A549 (cell line): Measurements from ENCODE around the gene ZFP92. TPM values are rescaled to one million over a fixed set of nuclear protein-coding genes. Genes with fewer than 3 reads are reported as not detected.

ENCODE experiments used
- ATAC-seq, 2 experiments: fragments of 200-7000 bp in 1 of 2; fragments of >200 bp in 1 of 2; cut with Nextera tagmentation in 1 of 2; cut with Tn5 transposase in 1 of 2; 3 replicates each; pipeline versions ENCODE4 v1.8.0 to v1.9.1; 2018 to 2020; ENCODE audit warnings: mild to moderate bottlenecking in 1 of 2, moderate library complexity in 1 of 2
- CTCF ChIA-PET: fragments of 300-600 bp; sonication (Branson Sonifier 250); formaldehyde crosslinking; extraction: SDS; loops from one replicate; lab custom pipeline; 2021; ENCODE audit warnings: antibody characterized with exemption, inconsistent platforms; lab: Yijun Ruan, JAX
- POLR2A ChIA-PET: fragments of 350-600 bp; formaldehyde crosslinking; extraction: SDS; loops from one replicate; lab custom pipeline; 2021; ENCODE audit warnings: antibody characterized with exemption, inconsistent platforms; lab: Yijun Ruan, JAX
- DNase-seq, 2 experiments: peaks; one replicate each; pipeline versions ENCODE4 v3.0.0 to v3.0.0-alpha.2; 2011 to 2016; ENCODE audit warnings: low read depth in 1 of 2, low spot score in 1 of 2
- FAIRE-seq: peaks from 2 replicates; lab custom pipeline; 2011; peaks lifted over from hg19 to GRCh38; lab: Jason Lieb, UNC
- H3K27ac ChIP-seq, 2 experiments: fragments of >200 bp; sonication (Bioruptor Twin); formaldehyde crosslinking; 3 replicates each; pipeline ENCODE4 v1.5.1; 2016 to 2017
- H3K4me1 ChIP-seq: fragments of >200 bp; sonication (Bioruptor Twin); formaldehyde crosslinking; 3 replicates; pipeline ENCODE4 v1.6.1; 2016
- H3K4me2 ChIP-seq: fragments of >200 bp; sonication (Bioruptor Twin); formaldehyde crosslinking; 3 replicates; pipeline ENCODE4 v1.6.1; 2016
- H3K4me3 ChIP-seq: fragments of >200 bp; sonication (Bioruptor Twin); formaldehyde crosslinking; 3 replicates; pipeline ENCODE4 v1.5.1; 2016
- H3K9me3 ChIP-seq: fragments of >200 bp; sonication (Bioruptor Twin); formaldehyde crosslinking; 3 replicates; pipeline ENCODE4 v1.6.1; 2016
- CEBPB ChIP-seq, 2 experiments: fragments of >200 bp in 1 of 2; sonication (Bioruptor Twin) in 1 of 2; formaldehyde crosslinking in 1 of 2; IDR thresholded peaks; 2 replicates each; pipeline ENCODE4 v1.6.1; 2012 to 2016
- CHD4 ChIP-seq: fragments of 200-600 bp; sonication (generic); IDR thresholded peaks from 2 replicates; pipeline ENCODE4 v1.6.1; 2016; ENCODE audit warnings: antibody characterized with exemption, mild to moderate bottlenecking, borderline replicate concordance
- EP300 ChIP-seq, 2 experiments: fragments of >200 bp; sonication (Bioruptor Twin); formaldehyde crosslinking; IDR thresholded peaks; 2 replicates in 1 of 2; 3 replicates in 1 of 2; pipeline ENCODE4 v1.6.1; 2016 to 2017
- ESRRA ChIP-seq: fragments of 150-350 bp; IDR thresholded peaks from 2 replicates; pipeline ENCODE4 v1.6.1; 2014; ENCODE audit warnings: mild to moderate bottlenecking, low read length, borderline replicate concordance
- FOXS1 ChIP-seq: fragments of 250-450 bp; sonication (Bioruptor Pico); IDR thresholded peaks from 2 replicates; pipeline ENCODE4 v1.5.0; 2020; ENCODE audit warnings: mild to moderate bottlenecking, moderate library complexity
- GATA3 ChIP-seq: IDR thresholded peaks from 2 replicates; pipeline ENCODE4 v1.6.1; 2012; ENCODE audit warnings: borderline replicate concordance
- HOXA7 ChIP-seq: fragments of 250-450 bp; sonication (Bioruptor Pico); IDR thresholded peaks from 2 replicates; pipeline ENCODE4 v1.5.0; 2020; ENCODE audit warnings: mild to moderate bottlenecking, moderate library complexity
- HOXB13 ChIP-seq: fragments of 250-450 bp; sonication (Bioruptor Pico); IDR thresholded peaks from 2 replicates; pipeline ENCODE4 v1.5.0; 2020; ENCODE audit warnings: low read depth, mild to moderate bottlenecking, moderate library complexity
- HOXB5 ChIP-seq: fragments of 250-450 bp; sonication (Bioruptor Pico); IDR thresholded peaks from 2 replicates; pipeline ENCODE4 v1.5.0; 2020; ENCODE audit warnings: mild to moderate bottlenecking, moderate library complexity
- KDM5A ChIP-seq: fragments of 200-600 bp; sonication (generic); IDR thresholded peaks from 2 replicates; pipeline ENCODE4 v1.6.1; 2016; ENCODE audit warnings: antibody characterized with exemption, mild to moderate bottlenecking
- MAZ ChIP-seq: fragments of 150-350 bp; IDR thresholded peaks from 2 replicates; pipeline ENCODE4 v1.6.1; 2014; ENCODE audit warnings: antibody characterized with exemption, low read depth, low read length, borderline replicate concordance
- POLR2A ChIP-seq: IDR thresholded peaks from 2 replicates; pipeline ENCODE4 v1.6.1; 2012; ENCODE audit warnings: mild to moderate bottlenecking, low read length
- RAD21 ChIP-seq, 2 experiments: fragments of >200 bp in 1 of 2; sonication (Bioruptor Twin) in 1 of 2; formaldehyde crosslinking in 1 of 2; IDR thresholded peaks in 1 of 2; conservative IDR thresholded peaks in 1 of 2; 2 replicates in 1 of 2; 3 replicates in 1 of 2; pipeline ENCODE4 v1.6.1; 2012 to 2018; ENCODE audit warnings: inconsistent platforms in 1 of 2
- RCOR1 ChIP-seq: fragments of 150-350 bp; IDR thresholded peaks from 2 replicates; pipeline ENCODE4 v1.6.1; 2014; ENCODE audit warnings: antibody characterized with exemption, low read length, low read depth
- TFCP2L1 ChIP-seq: fragments of 250-450 bp; sonication (Bioruptor Pico); IDR thresholded peaks from 2 replicates; pipeline ENCODE4 v1.5.0; 2021; ENCODE audit warnings: mild to moderate bottlenecking
- WGBS: methylation state at CpG from one replicate; pipeline ENCODE4 v1.1.6; 2017; ENCODE audit errors: missing lambda C conversion rate; 5-methylcytosine and 5-hydroxymethylcytosine counted together
- polyA plus RNA-seq, 4 experiments: library from polyadenylated mRNA; depleted of rRNA in 3 of 4; stranded (reverse); fragments of >200 nt; fragmentation: RNase III in 1 of 4; extraction: RNeasy Plus Mini Kit Qiagen cat#74134 plus additional on column Dnase treatment in 1 of 4; gene quantifications; 2 replicates in 3 of 4; 3 replicates in 1 of 4; pipeline ENCODE4 v1.2.3, GENCODE V29; 2011 to 2017
- TF ChIP-seq, protein P1 (sequence below): IDR thresholded peaks from 2 replicates; pipeline ENCODE4 v1.6.1; 2012
- TF ChIP-seq, protein P2 (sequence below): fragments of 250-450 bp; sonication (Bioruptor Pico); IDR thresholded peaks from 2 replicates; pipeline ENCODE4 v1.5.0; 2020; ENCODE audit warnings: low read depth, mild to moderate bottlenecking, moderate library complexity
- TF ChIP-seq, protein P3 (sequence below): fragments of >200 bp; sonication (Bioruptor Twin); formaldehyde crosslinking; IDR thresholded peaks from 3 replicates; pipeline ENCODE4 v1.5.1; 2016
- TF ChIP-seq, protein P4 (sequence below): IDR thresholded peaks from 2 replicates; pipeline ENCODE4 v1.6.1; 2012
- TF ChIP-seq, protein P5 (sequence below): fragments of 250-450 bp; sonication (Bioruptor Pico); IDR thresholded peaks from 2 replicates; pipeline ENCODE4 v1.5.0; 2021; ENCODE audit warnings: mild to moderate bottlenecking, moderate library complexity, borderline replicate concordance
- TF ChIP-seq, protein P6 (sequence below): fragments of 450-650 bp; IDR thresholded peaks from 2 replicates; pipeline ENCODE4 v1.6.1; 2014; ENCODE audit warnings: antibody characterized with exemption
- TF ChIP-seq, protein P7 (sequence below): fragments of >200 bp; sonication (Bioruptor Twin); formaldehyde crosslinking; IDR thresholded peaks from 3 replicates; pipeline ENCODE4 v1.6.1; 2016

The ZFP92 gene
- polyA plus RNA-seq, 2 of the 4 experiments (the other 2 are of a cell fraction), result 0.47 to 0.70 TPM

DNA sequence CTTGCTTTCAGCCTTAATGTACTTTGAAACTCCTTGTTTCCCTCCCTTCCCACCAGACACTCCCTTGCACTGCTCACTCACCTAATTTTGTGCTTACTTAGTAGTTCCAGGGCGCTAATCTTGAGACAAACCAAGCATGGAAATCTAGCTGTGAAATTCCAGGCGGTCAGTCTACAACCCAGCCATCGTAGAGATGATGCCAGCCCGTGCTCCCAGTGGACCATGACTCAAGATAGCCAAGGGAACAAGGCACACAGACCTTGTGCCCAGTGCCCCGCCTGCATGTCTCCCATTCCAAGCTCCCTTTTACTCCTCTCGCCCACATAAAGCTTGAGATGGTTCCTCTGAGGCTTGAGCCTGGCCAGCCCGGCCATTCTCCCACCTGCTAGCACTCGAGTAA lies 23.5 kb downstream of the ZFP92 start:
- POLR2A ChIA-PET, result no interaction called here
- WGBS, result 30% methylated on average over 8 of the region's 8 CpGs
- FAIRE-seq (no peak), ATAC-seq (no peak), DNase-seq (no peak)
- CTCF ChIA-PET, result interaction anchor here (2.6 kb wide), 1 partner anchor 72 kb away, joined by 7 read pairs; no protein-coding TSS in a partner anchor
- H3K4me2 ChIP-seq, result no peak overlapping the region
- TF ChIP-seq EP300 (IDR thresholded peaks at IDR 0.05) (no peak), HOXB5 (no peak), RAD21 (conservative IDR thresholded peaks at IDR 0.05 in 1 of 2, IDR thresholded peaks at IDR 0.05 in 1 of 2) (no peak), HOXB13 (CRISPR knock-in tag) (no peak), MAZ (no peak), ESRRA (no peak), RCOR1 (no peak), CEBPB (IDR thresholded peaks at IDR 0.05) (no peak), KDM5A (no peak), HOXA7 (CRISPR knock-in tag) (no peak)
- TF ChIP-seq, protein P1, sequence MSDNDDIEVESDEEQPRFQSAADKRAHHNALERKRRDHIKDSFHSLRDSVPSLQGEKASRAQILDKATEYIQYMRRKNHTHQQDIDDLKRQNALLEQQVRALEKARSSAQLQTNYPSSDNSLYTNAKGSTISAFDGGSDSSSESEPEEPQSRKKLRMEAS, result no peak
- TF ChIP-seq, protein P2, sequence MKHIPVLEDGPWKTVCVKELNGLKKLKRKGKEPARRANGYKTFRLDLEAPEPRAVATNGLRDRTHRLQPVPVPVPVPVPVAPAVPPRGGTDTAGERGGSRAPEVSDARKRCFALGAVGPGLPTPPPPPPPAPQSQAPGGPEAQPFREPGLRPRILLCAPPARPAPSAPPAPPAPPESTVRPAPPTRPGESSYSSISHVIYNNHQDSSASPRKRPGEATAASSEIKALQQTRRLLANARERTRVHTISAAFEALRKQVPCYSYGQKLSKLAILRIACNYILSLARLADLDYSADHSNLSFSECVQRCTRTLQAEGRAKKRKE (CRISPR knock-in tag), result no peak
- TF ChIP-seq, protein P3, sequence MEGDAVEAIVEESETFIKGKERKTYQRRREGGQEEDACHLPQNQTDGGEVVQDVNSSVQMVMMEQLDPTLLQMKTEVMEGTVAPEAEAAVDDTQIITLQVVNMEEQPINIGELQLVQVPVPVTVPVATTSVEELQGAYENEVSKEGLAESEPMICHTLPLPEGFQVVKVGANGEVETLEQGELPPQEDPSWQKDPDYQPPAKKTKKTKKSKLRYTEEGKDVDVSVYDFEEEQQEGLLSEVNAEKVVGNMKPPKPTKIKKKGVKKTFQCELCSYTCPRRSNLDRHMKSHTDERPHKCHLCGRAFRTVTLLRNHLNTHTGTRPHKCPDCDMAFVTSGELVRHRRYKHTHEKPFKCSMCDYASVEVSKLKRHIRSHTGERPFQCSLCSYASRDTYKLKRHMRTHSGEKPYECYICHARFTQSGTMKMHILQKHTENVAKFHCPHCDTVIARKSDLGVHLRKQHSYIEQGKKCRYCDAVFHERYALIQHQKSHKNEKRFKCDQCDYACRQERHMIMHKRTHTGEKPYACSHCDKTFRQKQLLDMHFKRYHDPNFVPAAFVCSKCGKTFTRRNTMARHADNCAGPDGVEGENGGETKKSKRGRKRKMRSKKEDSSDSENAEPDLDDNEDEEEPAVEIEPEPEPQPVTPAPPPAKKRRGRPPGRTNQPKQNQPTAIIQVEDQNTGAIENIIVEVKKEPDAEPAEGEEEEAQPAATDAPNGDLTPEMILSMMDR, result no peak
- no peak overlapping the region for H3K4me3 ChIP-seq
- H3K27ac ChIP-seq, result no peak overlapping the region
- peaks cover 6% of the 10 kb centered on the region; the same call in 1 of the 3 replicates for H3K9me3 ChIP-seq
- no peaks in the 10 kb centered on the region for H3K4me1 ChIP-seq

DNA sequence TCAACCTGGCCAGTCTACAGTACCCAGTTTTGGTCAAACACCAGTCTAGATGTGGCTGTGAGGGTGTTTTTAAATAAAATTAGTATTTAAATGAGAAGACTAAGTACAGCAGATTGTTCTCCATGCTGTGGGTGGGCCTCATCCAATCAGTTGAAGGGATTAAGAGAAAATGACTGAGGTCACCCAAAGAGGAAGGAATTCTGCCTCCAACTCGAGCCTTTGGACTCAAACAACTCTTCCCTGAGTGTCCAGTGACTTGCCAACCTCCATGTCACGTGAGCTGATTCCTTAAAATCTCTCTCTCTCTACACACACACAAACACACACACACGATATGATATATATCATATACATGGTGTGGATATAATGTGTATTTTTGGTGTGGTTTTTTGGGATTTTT lies 24.6 kb downstream of the ZFP92 start:
- H3K4me2 ChIP-seq, result no peak overlapping the region
- no peak overlapping the region for H3K4me3 ChIP-seq
- no peaks in the 10 kb centered on the region for H3K4me1 ChIP-seq
- ChIA-PET CTCF (no interaction called here), POLR2A (no interaction called here)
- ATAC-seq (no peak), DNase-seq (no peak), FAIRE-seq (no peak)
- peaks cover 3% of the 10 kb centered on the region; the same call in 1 of the 3 replicates for H3K9me3 ChIP-seq
- H3K27ac ChIP-seq, result no peak overlapping the region
- 32% methylated on average over 3 of the region's 3 CpGs for WGBS
- TF ChIP-seq EP300 (IDR thresholded peaks at IDR 0.05) (no peak), POLR2A (no peak), FOXS1 (CRISPR knock-in tag) (no peak), GATA3 (no peak), TFCP2L1 (CRISPR knock-in tag) (no peak), KDM5A (no peak)
- TF ChIP-seq, protein P1, result no peak
- TF ChIP-seq, protein P4, sequence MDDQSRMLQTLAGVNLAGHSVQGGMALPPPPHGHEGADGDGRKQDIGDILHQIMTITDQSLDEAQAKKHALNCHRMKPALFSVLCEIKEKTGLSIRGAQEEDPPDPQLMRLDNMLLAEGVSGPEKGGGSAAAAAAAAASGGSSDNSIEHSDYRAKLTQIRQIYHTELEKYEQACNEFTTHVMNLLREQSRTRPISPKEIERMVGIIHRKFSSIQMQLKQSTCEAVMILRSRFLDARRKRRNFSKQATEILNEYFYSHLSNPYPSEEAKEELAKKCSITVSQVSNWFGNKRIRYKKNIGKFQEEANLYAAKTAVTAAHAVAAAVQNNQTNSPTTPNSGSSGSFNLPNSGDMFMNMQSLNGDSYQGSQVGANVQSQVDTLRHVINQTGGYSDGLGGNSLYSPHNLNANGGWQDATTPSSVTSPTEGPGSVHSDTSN, result no peak

DNA sequence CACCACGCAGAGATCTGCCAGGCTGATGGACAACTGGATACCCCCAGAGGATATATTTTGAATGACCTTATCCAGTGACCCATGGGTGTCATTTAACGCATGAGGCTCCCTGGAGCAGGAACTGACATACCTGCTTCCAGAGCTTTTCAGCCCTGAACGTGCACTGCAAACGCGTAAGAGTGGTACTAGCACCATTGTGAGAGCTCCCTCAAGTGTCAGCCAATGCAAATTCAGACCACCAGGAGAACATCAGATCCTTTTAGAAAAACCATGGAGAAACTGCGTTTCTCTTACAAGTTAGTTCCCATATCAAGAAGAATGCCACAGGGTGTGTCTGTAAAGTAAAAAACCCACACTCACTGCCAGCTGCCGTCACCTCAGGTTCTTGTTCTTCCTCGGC lies 27.3 kb downstream of the ZFP92 start:
- ChIA-PET CTCF (interaction anchor here (0.9 to 1.5 kb wide), 6 partner anchors 9 to 411 kb away, joined by 3 to 6 read pairs (median 4); no protein-coding TSS in a partner anchor), POLR2A (no interaction called here)
- Histone ChIP-seq H3K27ac (no peak overlapping the region), H3K4me2 (no peak overlapping the region), H3K4me3 (no peak overlapping the region), H3K9me3 (no peaks in the 10 kb centered on the region), H3K4me1 (no peaks in the 10 kb centered on the region)
- FAIRE-seq (no peak), DNase-seq (peak in 1 of 2 experiments; percentile 40), ATAC-seq (peak; percentile 67 to 72; a peak in 4 of 6 replicates)
- 11% methylated on average over 8 of the region's 8 CpGs for WGBS
- no peak for TF ChIP-seq TFCP2L1 (CRISPR knock-in tag)
- TF ChIP-seq RAD21 (conservative IDR thresholded peaks at IDR 0.05 in 1 of 2, IDR thresholded peaks at IDR 0.05 in 1 of 2), result peak; percentile 28 to 39; a peak in 3 of 5 replicates
- TF ChIP-seq, protein P3, result peak; percentile 27; the same call in 1 of the 3 replicates
- TF ChIP-seq, protein P5, sequence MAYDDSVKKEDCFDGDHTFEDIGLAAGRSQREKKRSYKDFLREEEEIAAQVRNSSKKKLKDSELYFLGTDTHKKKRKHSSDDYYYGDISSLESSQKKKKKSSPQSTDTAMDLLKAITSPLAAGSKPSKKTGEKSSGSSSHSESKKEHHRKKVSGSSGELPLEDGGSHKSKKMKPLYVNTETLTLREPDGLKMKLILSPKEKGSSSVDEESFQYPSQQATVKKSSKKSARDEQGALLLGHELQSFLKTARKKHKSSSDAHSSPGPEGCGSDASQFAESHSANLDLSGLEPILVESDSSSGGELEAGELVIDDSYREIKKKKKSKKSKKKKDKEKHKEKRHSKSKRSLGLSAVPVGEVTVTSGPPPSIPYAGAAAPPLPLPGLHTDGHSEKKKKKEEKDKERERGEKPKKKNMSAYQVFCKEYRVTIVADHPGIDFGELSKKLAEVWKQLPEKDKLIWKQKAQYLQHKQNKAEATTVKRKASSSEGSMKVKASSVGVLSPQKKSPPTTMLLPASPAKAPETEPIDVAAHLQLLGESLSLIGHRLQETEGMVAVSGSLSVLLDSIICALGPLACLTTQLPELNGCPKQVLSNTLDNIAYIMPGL (CRISPR knock-in tag), result no peak
- TF ChIP-seq, protein P6, sequence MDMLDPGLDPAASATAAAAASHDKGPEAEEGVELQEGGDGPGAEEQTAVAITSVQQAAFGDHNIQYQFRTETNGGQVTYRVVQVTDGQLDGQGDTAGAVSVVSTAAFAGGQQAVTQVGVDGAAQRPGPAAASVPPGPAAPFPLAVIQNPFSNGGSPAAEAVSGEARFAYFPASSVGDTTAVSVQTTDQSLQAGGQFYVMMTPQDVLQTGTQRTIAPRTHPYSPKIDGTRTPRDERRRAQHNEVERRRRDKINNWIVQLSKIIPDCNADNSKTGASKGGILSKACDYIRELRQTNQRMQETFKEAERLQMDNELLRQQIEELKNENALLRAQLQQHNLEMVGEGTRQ, result no peak
- TF ChIP-seq, protein P7, sequence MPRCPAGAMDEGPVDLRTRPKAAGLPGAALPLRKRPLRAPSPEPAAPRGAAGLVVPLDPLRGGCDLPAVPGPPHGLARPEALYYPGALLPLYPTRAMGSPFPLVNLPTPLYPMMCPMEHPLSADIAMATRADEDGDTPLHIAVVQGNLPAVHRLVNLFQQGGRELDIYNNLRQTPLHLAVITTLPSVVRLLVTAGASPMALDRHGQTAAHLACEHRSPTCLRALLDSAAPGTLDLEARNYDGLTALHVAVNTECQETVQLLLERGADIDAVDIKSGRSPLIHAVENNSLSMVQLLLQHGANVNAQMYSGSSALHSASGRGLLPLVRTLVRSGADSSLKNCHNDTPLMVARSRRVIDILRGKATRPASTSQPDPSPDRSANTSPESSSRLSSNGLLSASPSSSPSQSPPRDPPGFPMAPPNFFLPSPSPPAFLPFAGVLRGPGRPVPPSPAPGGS, result no peak
- no peak for TF ChIP-seq CHD4
